Measurements from ENCODE around the gene C4A. TPM values are rescaled to one million over a fixed set of nuclear protein-coding genes. Genes with fewer than 3 reads are reported as not detected.

C4A gene
- total and polyA plus RNA-seq, 10 of the 15 experiments (the other 5 are each of a cell fraction or from before 2014, with no cell fraction given), result 0.13 to 5.4 (median 0.88) TPM; not detected in 1

GRCh38 chr6:31958412-31958740, 23.5 kb upstream of the C4A start:
- no TSS peak for BruUV-seq (replicated peaks)
- intact Hi-C loops (cut with micrococcal nuclease; ENCODE audit: unreplicated experiment) (no loop called here), in situ Hi-C loops (cut with MboI) (no loop called here)
- SMC1A ChIA-PET (ENCODE audit: uncharacterized antibody, unreplicated experiment), result interaction anchor here (0.9 to 2.5 kb wide), 2 partner anchors 13 to 127 kb away, joined by 3 to 17 read pairs; partner anchors contain the start of gene DXO
- no peaks in the 10 kb centered on the region for H3K27me3 ChIP-seq (replicated peaks in 1 of 2; ENCODE audit: control insufficient read depth in 2 of 2, insufficient read depth in 2 of 2, low read length in 1 of 2)
- peak overlapping the region; percentile 99 for H3K4me3 ChIP-seq
- no peaks in the 10 kb centered on the region for H3K9me3 ChIP-seq (replicated peaks; ENCODE audit: control insufficient read depth, insufficient read depth, low read length)
- H3K36me3 ChIP-seq (ENCODE audit: control insufficient read depth in 2 of 2, insufficient read depth in 2 of 2, low read length in 1 of 2), result peaks cover 9 to 26% of the 10 kb centered on the region in 2 experiments
- POLR2A ChIA-PET, result interaction anchor here (0.6 to 4.4 kb wide), 4 partner anchors 15 to 342 kb away, joined by 3 to 48 read pairs (median 3); partner anchors contain the start of genes DXO and GPSM3
- peak overlapping the region; percentile 92 for H2AFZ ChIP-seq (ENCODE audit: control insufficient read depth, low read depth, low read length)
- WGBS (ENCODE audit: insufficient coverage, insufficient replicate concordance, low lambda C conversion rate, missing lambda C conversion rate), result 8% methylated on average over 11 of the region's 11 CpGs
- no peaks in the 10 kb centered on the region for H4K20me1 ChIP-seq (ENCODE audit: control insufficient read depth, insufficient read depth)
- DNase-seq (ENCODE audit: low read depth, low spot score), result no peak
- H3K79me2 ChIP-seq (ENCODE audit: control insufficient read depth, insufficient read depth, low read length), result peaks cover 27% of the 10 kb centered on the region
- ATAC-seq, result peak; percentile 26
- H3K4me2 ChIP-seq (ENCODE audit: control insufficient read depth, insufficient read depth), result peak overlapping the region; percentile 92
- H3K27ac ChIP-seq (ENCODE audit: control insufficient read depth, insufficient read depth), result peak overlapping the region; percentile 84
- RAD21 ChIA-PET (ENCODE audit: unreplicated experiment), result interaction anchor here (2.0 kb wide), 1 partner anchor 14 kb away, joined by 11 read pairs; the partner anchor contains the start of gene DXO
- H3K4me1 ChIP-seq (ENCODE audit: control insufficient read depth, insufficient read depth, low read length), result peaks cover 11% of the 10 kb centered on the region
- CTCF ChIA-PET, result interaction anchor here (0.9 to 2.5 kb wide), 3 partner anchors 13 to 473 kb away, joined by 3 to 7 read pairs (median 5); partner anchors contain the start of gene DXO
- TF ChIP-seq ZNF384 (IDR thresholded peaks at IDR 0.05; ENCODE audit: borderline replicate concordance, low read depth, low read length), result no peak
- TF ChIP-seq TCF7 (IDR thresholded peaks at IDR 0.05; ENCODE audit: borderline replicate concordance), result 0 out of 2 replicates have a peak, but pooled peaks have one; percentile 5
- TF ChIP-seq MTA2 (IDR thresholded peaks at IDR 0.05; ENCODE audit: low read depth), result no peak
- no peak for TF ChIP-seq REST (IDR thresholded peaks at IDR 0.05; ENCODE audit: low read depth, low read length)
- H3K9ac ChIP-seq (ENCODE audit: control insufficient read depth, insufficient read depth, low read length), result peak overlapping the region; percentile 93
- no peak for FAIRE-seq

Measured in GM12878 (cell line).